Smooth muscle cell (in vitro differentiated cells): ENCODE data around the gene LRFN2. TPM values are rescaled to one million over a fixed set of nuclear protein-coding genes. Genes with fewer than 3 reads are reported as not detected.

Experiments used
- DNase-seq: peaks from one replicate; lab custom pipeline; 2025; ENCODE audit not compliant: unreplicated experiment; lab: John Stamatoyannopoulos, UW
- H2AFZ ChIP-seq: fragments of 200-600 bp; sonication (generic); 2 replicates; pipeline ENCODE4 v1.6.0; 2016; ENCODE audit warnings: antibody characterized with exemption, low read depth, mild to moderate bottlenecking
- H3F3A ChIP-seq: fragments of 200-600 bp; sonication (generic); 2 replicates; pipeline ENCODE4 v1.6.0; 2017; ENCODE audit warnings: antibody characterized with exemption, low read depth
- H3K27ac ChIP-seq: fragments of 200-600 bp; sonication (generic); 2 replicates; pipeline ENCODE4 v1.5.1; 2016; ENCODE audit warnings: low read depth, mild to moderate bottlenecking
- H3K27me3 ChIP-seq: fragments of 200-600 bp; sonication (generic); 2 replicates; pipeline ENCODE4 v1.6.1; 2016; ENCODE audit warnings: low read depth, mild to moderate bottlenecking
- H3K36me3 ChIP-seq: fragments of 200-600 bp; sonication (generic); 2 replicates; pipeline ENCODE4 v1.5.1; 2016; ENCODE audit warnings: low read depth
- H3K4me1 ChIP-seq: fragments of 200-600 bp; sonication (generic); 2 replicates; pipeline ENCODE4 v1.5.1; 2016; ENCODE audit warnings: low read depth
- H3K4me2 ChIP-seq: fragments of 200-600 bp; sonication (generic); 2 replicates; pipeline ENCODE4 v1.6.0; 2016; ENCODE audit warnings: mild to moderate bottlenecking
- H3K4me3 ChIP-seq: fragments of 200-600 bp; sonication (generic); 2 replicates; pipeline ENCODE4 v1.5.1; 2016; ENCODE audit warnings: mild to moderate bottlenecking
- H3K79me2 ChIP-seq: fragments of 200-600 bp; sonication (generic); 2 replicates; pipeline ENCODE4 v1.6.0; 2016; ENCODE audit warnings: low read depth, mild to moderate bottlenecking
- H3K9ac ChIP-seq: fragments of 200-600 bp; sonication (generic); 2 replicates; pipeline ENCODE4 v1.6.0; 2016; ENCODE audit warnings: low read depth
- H3K9me3 ChIP-seq: fragments of 200-600 bp; sonication (generic); replicated peaks from 2 replicates; pipeline ENCODE4 v1.5.1; 2016; ENCODE audit warnings: low read depth
- H4K20me1 ChIP-seq: fragments of 200-600 bp; sonication (generic); 2 replicates; pipeline ENCODE4 v1.6.0; 2016; ENCODE audit warnings: low read depth
- CTCF ChIP-seq: fragments of 200-600 bp; sonication (generic); IDR thresholded peaks from 2 replicates; pipeline ENCODE4 v1.5.1; 2017; ENCODE audit warnings: borderline replicate concordance, mild to moderate bottlenecking, antibody characterized with exemption; ENCODE audit not compliant: insufficient read depth, poor library complexity, severe bottlenecking
- WGBS: methylation state at CpG from one replicate; pipeline ENCODE4 v1.1.7; 2016; ENCODE audit warnings: low lambda C conversion rate; 5-methylcytosine and 5-hydroxymethylcytosine counted together
- polyA plus RNA-seq: library from polyadenylated mRNA; unstranded; fragments of >200 nt; fragmentation: Nextera tagmentation; extraction: Ambion mirVana; gene quantifications from 2 replicates; pipeline ENCODE4 v1.2.1, GENCODE V29; 2016
- total RNA-seq: library from RNA; depleted of rRNA; stranded (reverse); fragments of >200 nt; gene quantifications from 2 replicates; pipeline ENCODE4 v1.2.3, GENCODE V29; 2014

Gene LRFN2
- total and polyA plus RNA-seq, 2 experiments from 2014 or later = 0.04 to 0.57 TPM

GRCh38 chr6:40347571-40348011 is 239.6 kb downstream of the LRFN2 start:
- Histone ChIP-seq H3K27ac (peak overlapping the region; percentile 55), H2AFZ (no peak overlapping the region), H3K9me3 (no peaks in the 10 kb centered on the region), H3K27me3 (no peaks in the 10 kb centered on the region), H3K4me1 (peaks cover 35% of the 10 kb centered on the region), H3K4me3 (no peak overlapping the region), H3K4me2 (peak overlapping the region; percentile 36), H4K20me1 (no peaks in the 10 kb centered on the region), H3F3A (no peaks in the 10 kb centered on the region), H3K79me2 (no peaks in the 10 kb centered on the region), H3K9ac (no peak overlapping the region), H3K36me3 (no peaks in the 10 kb centered on the region)
- 29% methylated on average over 2 of the region's 5 CpGs for WGBS
- no peak for TF ChIP-seq CTCF
- DNase-seq = no peak

GRCh38 chr6:40346246-40346645 is 240.9 kb downstream of the LRFN2 start:
- no peak for TF ChIP-seq CTCF
- no peak for DNase-seq
- 92% methylated on average over 6 of the region's 6 CpGs for WGBS

GRCh38 chr6:40344566-40345167 is 242.5 kb downstream of the LRFN2 start:
- H3K27ac ChIP-seq = no peak overlapping the region
- no peak overlapping the region for H2AFZ ChIP-seq
- 67% methylated on average over 6 of the region's 6 CpGs for WGBS
- no peaks in the 10 kb centered on the region for H3K9me3 ChIP-seq
- H3K79me2 ChIP-seq = no peaks in the 10 kb centered on the region
- H4K20me1 ChIP-seq = no peaks in the 10 kb centered on the region
- no peak overlapping the region for H3K4me2 ChIP-seq
- no peaks in the 10 kb centered on the region for H3K27me3 ChIP-seq
- peaks cover 41% of the 10 kb centered on the region for H3K4me1 ChIP-seq
- no peaks in the 10 kb centered on the region for H3F3A ChIP-seq
- no peak overlapping the region for H3K4me3 ChIP-seq
- DNase-seq = no peak
- no peak overlapping the region for H3K9ac ChIP-seq
- no peaks in the 10 kb centered on the region for H3K36me3 ChIP-seq
- TF ChIP-seq CTCF = no peak

More at GRCh38 chr6:40346246-40346645, 240.9 kb downstream of the LRFN2 start:
- H3K9ac ChIP-seq = no peak overlapping the region
- H3K9me3 ChIP-seq = no peaks in the 10 kb centered on the region
- no peak overlapping the region for H3K4me2 ChIP-seq
- H3K4me3 ChIP-seq = no peak overlapping the region
- no peaks in the 10 kb centered on the region for H3K79me2 ChIP-seq
- H4K20me1 ChIP-seq = no peaks in the 10 kb centered on the region
- H3F3A ChIP-seq = no peaks in the 10 kb centered on the region
- H2AFZ ChIP-seq = no peak overlapping the region
- no peak overlapping the region for H3K27ac ChIP-seq
- peaks cover 41% of the 10 kb centered on the region for H3K4me1 ChIP-seq
- H3K36me3 ChIP-seq = no peaks in the 10 kb centered on the region
- H3K27me3 ChIP-seq = no peaks in the 10 kb centered on the region

GRCh38 chr6:40343877-40344565 is 243.1 kb downstream of the LRFN2 start:
- Histone ChIP-seq H3K4me3 (no peak overlapping the region), H4K20me1 (no peaks in the 10 kb centered on the region), H3K4me1 (peaks cover 41% of the 10 kb centered on the region), H3K9me3 (no peaks in the 10 kb centered on the region), H2AFZ (no peak overlapping the region), H3K36me3 (no peaks in the 10 kb centered on the region), H3K9ac (no peak overlapping the region), H3K4me2 (no peak overlapping the region), H3K79me2 (no peaks in the 10 kb centered on the region), H3K27ac (no peak overlapping the region), H3K27me3 (peaks cover 5% of the 10 kb centered on the region), H3F3A (no peaks in the 10 kb centered on the region)
- 82% methylated on average over 7 of the region's 7 CpGs for WGBS
- no peak for DNase-seq
- TF ChIP-seq CTCF = no peak
